ENCODE measurements around the gene TRIML1. TPM values are rescaled to one million over a fixed set of nuclear protein-coding genes. Genes with fewer than 3 reads are reported as not detected.

TRIML1 gene
- total RNA-seq, 1 experiment from 2014 or later, result not detected

DNA sequence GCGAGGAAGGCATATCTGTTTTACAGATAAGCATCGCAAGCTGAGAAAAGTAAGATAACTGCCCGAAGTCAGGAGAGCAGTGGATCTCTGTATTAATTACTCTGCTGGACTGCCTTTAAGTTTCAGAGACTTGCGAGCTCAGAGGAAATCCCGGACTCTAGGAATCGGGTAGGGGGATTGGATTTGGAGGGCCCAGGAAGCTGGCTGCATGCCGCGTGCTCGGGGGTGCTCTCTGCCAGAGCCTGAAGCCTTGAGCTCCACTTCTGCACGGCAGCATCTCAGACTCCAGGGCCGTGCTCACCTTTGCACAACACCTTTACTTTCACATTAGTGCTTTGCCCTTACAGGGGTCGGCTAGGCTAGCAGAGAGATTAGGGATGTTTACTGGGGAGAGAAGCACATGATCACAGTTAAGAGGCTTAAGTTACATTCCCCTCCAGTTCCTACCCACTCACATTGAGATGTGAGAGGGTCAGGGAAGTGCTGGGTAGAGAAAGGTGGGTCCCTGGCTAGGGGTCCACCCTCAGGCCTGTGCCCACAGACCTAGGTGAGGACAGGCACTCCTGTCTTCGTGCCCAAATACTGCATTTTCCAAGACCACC lies 57.0 kb downstream of the TRIML1 start:
- Histone ChIP-seq H3K4me2 (ENCODE audit: low read length) (no peak overlapping the region), H3K27ac (ENCODE audit: low read depth, low read length) (no peak overlapping the region), H3K9ac (ENCODE audit: low read length) (no peak overlapping the region), H2AFZ (ENCODE audit: low read depth, low read length, poor library complexity, severe bottlenecking) (no peak overlapping the region), H3K36me3 (ENCODE audit: control insufficient read depth in 1 of 2, insufficient read depth in 2 of 2, low read length in 2 of 2) (no peaks in the 10 kb centered on the region), H4K20me1 (ENCODE audit: insufficient read depth) (no peaks in the 10 kb centered on the region), H3K4me3 (replicated peaks in 1 of 2; ENCODE audit: low read depth in 1 of 2, low read length in 2 of 2) (no peak overlapping the region), H3K9me2 (ENCODE audit: insufficient read depth) (no peaks in the 10 kb centered on the region), H3K4me1 (ENCODE audit: control insufficient read depth in 1 of 2, insufficient read depth in 2 of 2, low read length in 2 of 2) (peaks cover 0 to 3% of the 10 kb centered on the region in 2 experiments; a peak in 1 of 4 replicates), H3K9me3 (ENCODE audit: control insufficient read depth in 1 of 2, insufficient read depth in 1 of 2, low read depth in 1 of 2, low read length in 2 of 2) (no peaks in the 10 kb centered on the region), H3K27me3 (ENCODE audit: insufficient read depth, low read length) (no peaks in the 10 kb centered on the region), H3K79me2 (ENCODE audit: insufficient read depth, low read length) (no peaks in the 10 kb centered on the region)
- DNase-seq (ENCODE audit: low read depth, low spot score) (no peak), ATAC-seq (no peak)
- RAD21 ChIA-PET (ENCODE audit: low non-redundant PET in 1 of 2, low total read pairs in 2 of 2, uncharacterized antibody in 2 of 2, unreplicated experiment in 2 of 2), result no interaction called here
- CTCF ChIA-PET, result no interaction called here
- TF ChIP-seq CBX3 (IDR thresholded peaks at IDR 0.05; ENCODE audit: low read depth) (no peak), CEBPB (IDR thresholded peaks at IDR 0.05; ENCODE audit: low read depth) (no peak), FOSL1 (IDR thresholded peaks at IDR 0.05; ENCODE audit: low read depth) (no peak), ELF1 (IDR thresholded peaks at IDR 0.05; ENCODE audit: borderline replicate concordance, low read depth) (no peak), TCF7L2 (IDR thresholded peaks at IDR 0.05; ENCODE audit: borderline replicate concordance, extremely low read depth, insufficient read depth, insufficient read length) (no peak), EGR1 (IDR thresholded peaks at IDR 0.05; ENCODE audit: low read depth) (no peak), ZNF274 (IDR thresholded peaks at IDR 0.05; ENCODE audit: low read depth, low read length) (no peak), SRF (IDR thresholded peaks at IDR 0.05; ENCODE audit: low read depth) (no peak), SIN3A (IDR thresholded peaks at IDR 0.05; ENCODE audit: low read depth) (no peak), JUND (IDR thresholded peaks at IDR 0.05) (no peak), EZH2phosphoT487 (IDR thresholded peaks at IDR 0.05; ENCODE audit: borderline replicate concordance) (no peak), SP1 (IDR thresholded peaks at IDR 0.05; ENCODE audit: low read depth) (no peak)
- intact Hi-C loops (cut with micrococcal nuclease), result no loop called here
- POLR2A ChIA-PET, result no interaction called here
- BruUV-seq (replicated peaks), result no TSS peak

Other genes starting within 250 kb of the TRIML1 start
- gene ZFP42, start 143.7 kb upstream of the TRIML1 start, total RNA-seq (2021; ENCODE audit: unreplicated experiment), result 0.12 TPM
- gene TRIML2, start 29.8 kb upstream of the TRIML1 start, total RNA-seq (2021; ENCODE audit: unreplicated experiment), result 6.3 TPM

All from HCT116 (cell line).